GM19452 (cell line): Measurements from ENCODE around the gene C9orf152.
A peak's percentile ranks its signal among the peaks of the same experiment; 100 is the strongest.

Experiments used
- ATAC-seq: cut with Tn5 transposase; IDR thresholded peaks from one replicate; pipeline ENCODE4 v1.9.1; 2021; ENCODE audit not compliant: unreplicated experiment

C9orf152 gene

GRCh38 chr9:110183208-110184145 is 24.5 kb downstream of the C9orf152 start:
- ATAC-seq, result peak; percentile 82

GRCh38 chr9:110180511-110181434 is 27.2 kb downstream of the C9orf152 start:
- ATAC-seq, result no peak

GRCh38 chr9:110179734-110180133 is 28.2 kb downstream of the C9orf152 start:
- no peak for ATAC-seq

- ATAC-seq, result no peak
Observed at GRCh38 chr9:110178281-110178680, 29.7 kb downstream of the C9orf152 start.

GRCh38 chr9:110175275-110175968 is 32.5 kb downstream of the C9orf152 start:
- ATAC-seq, result no peak

GRCh38 chr9:110173322-110173642 is 34.7 kb downstream of the C9orf152 start:
- no peak for ATAC-seq

- ATAC-seq, result no peak
Observed at GRCh38 chr9:110170357-110171257, 37.4 kb downstream of the C9orf152 start.

- ATAC-seq, result no peak
Observed at GRCh38 chr9:110168486-110168885, 39.5 kb downstream of the C9orf152 start.

- ATAC-seq, result no peak
Observed at GRCh38 chr9:110161940-110162339, 46.0 kb downstream of the C9orf152 start.

- ATAC-seq, result no peak
Observed at GRCh38 chr9:110160685-110161084, 47.3 kb downstream of the C9orf152 start.

- no peak for ATAC-seq
Observed at GRCh38 chr9:110160123-110160522, 47.8 kb downstream of the C9orf152 start.

GRCh38 chr9:110157823-110158664 is 49.9 kb downstream of the C9orf152 start:
- ATAC-seq, result no peak

GRCh38 chr9:110156902-110157301 is 51.1 kb downstream of the C9orf152 start:
- peak; percentile 71 for ATAC-seq

GRCh38 chr9:110156416-110156815 is 51.5 kb downstream of the C9orf152 start:
- peak; percentile 11 for ATAC-seq

- no peak for ATAC-seq
Observed at GRCh38 chr9:110155751-110156150, 52.2 kb downstream of the C9orf152 start.

GRCh38 chr9:110153431-110153830 is 54.5 kb downstream of the C9orf152 start:
- ATAC-seq, result no peak

GRCh38 chr9:110152704-110153374 is 55.1 kb downstream of the C9orf152 start:
- no peak for ATAC-seq
